ENCODE measurements around the gene CAPN15. TPM values are rescaled to one million over a fixed set of nuclear protein-coding genes. Genes with fewer than 3 reads are reported as not detected.
A peak's percentile ranks its signal among the peaks of the same experiment; 100 is the strongest.

The CAPN15 gene
- total RNA-seq, 4 donors from 2014 or later: 21.8 to 42.7 (median 29.2) TPM

DNA sequence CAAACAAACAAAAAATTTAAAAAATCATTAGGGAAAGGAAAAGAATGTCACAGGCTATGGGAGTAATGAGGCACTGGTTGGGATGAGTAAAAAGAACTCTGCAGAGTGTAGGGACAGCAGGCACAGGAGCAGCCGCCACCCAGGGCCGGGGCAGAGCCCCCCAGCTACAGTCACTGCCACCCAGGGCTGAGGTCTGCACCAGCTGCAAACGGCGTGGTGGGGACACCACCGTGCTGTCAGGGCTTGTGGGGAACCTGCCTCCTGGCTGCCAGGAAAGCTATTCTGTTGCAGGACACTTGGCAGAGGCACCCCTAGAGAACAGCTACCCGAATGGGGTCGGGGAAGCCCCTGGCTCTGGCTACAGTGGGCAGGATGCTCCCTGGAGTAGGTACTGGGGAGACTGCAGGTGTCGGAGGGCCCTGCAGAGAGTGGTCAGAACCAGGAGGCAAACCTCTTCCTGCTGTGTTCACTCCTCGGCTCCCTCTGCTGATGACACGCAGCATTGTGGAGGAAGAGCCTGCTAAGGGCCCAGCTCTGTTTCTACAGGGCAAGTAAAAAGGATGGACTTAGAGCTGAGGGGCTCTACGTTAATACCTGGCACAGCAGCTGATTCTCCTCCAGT lies 32.3 kb upstream of the CAPN15 start:
- no peak overlapping the region for H3K4me3 ChIP-seq
- no peaks in the 10 kb centered on the region for H3K4me1 ChIP-seq
- TF ChIP-seq POLR2AphosphoS5 (IDR thresholded peaks at IDR 0.05): no peak
- TF ChIP-seq, protein P1, sequence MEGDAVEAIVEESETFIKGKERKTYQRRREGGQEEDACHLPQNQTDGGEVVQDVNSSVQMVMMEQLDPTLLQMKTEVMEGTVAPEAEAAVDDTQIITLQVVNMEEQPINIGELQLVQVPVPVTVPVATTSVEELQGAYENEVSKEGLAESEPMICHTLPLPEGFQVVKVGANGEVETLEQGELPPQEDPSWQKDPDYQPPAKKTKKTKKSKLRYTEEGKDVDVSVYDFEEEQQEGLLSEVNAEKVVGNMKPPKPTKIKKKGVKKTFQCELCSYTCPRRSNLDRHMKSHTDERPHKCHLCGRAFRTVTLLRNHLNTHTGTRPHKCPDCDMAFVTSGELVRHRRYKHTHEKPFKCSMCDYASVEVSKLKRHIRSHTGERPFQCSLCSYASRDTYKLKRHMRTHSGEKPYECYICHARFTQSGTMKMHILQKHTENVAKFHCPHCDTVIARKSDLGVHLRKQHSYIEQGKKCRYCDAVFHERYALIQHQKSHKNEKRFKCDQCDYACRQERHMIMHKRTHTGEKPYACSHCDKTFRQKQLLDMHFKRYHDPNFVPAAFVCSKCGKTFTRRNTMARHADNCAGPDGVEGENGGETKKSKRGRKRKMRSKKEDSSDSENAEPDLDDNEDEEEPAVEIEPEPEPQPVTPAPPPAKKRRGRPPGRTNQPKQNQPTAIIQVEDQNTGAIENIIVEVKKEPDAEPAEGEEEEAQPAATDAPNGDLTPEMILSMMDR (IDR thresholded peaks at IDR 0.05): peak in 1 of 4 experiments; percentile 35
- no peak for TF ChIP-seq POLR2A (IDR thresholded peaks at IDR 0.05)
- no peak for ATAC-seq
- 72 to 73% methylated on average over 3 to 7 of the region's 11 CpGs for WGBS, 2 donors (ENCODE audit: low coverage in 1 of 2)
- peaks cover 0 to 67% of the 10 kb centered on the region in 2 donors for H3K36me3 ChIP-seq
- no peak overlapping the region for H3K27ac ChIP-seq
- no peaks in the 10 kb centered on the region for H3K9me3 ChIP-seq
- H3K27me3 ChIP-seq: no peaks in the 10 kb centered on the region

DNA sequence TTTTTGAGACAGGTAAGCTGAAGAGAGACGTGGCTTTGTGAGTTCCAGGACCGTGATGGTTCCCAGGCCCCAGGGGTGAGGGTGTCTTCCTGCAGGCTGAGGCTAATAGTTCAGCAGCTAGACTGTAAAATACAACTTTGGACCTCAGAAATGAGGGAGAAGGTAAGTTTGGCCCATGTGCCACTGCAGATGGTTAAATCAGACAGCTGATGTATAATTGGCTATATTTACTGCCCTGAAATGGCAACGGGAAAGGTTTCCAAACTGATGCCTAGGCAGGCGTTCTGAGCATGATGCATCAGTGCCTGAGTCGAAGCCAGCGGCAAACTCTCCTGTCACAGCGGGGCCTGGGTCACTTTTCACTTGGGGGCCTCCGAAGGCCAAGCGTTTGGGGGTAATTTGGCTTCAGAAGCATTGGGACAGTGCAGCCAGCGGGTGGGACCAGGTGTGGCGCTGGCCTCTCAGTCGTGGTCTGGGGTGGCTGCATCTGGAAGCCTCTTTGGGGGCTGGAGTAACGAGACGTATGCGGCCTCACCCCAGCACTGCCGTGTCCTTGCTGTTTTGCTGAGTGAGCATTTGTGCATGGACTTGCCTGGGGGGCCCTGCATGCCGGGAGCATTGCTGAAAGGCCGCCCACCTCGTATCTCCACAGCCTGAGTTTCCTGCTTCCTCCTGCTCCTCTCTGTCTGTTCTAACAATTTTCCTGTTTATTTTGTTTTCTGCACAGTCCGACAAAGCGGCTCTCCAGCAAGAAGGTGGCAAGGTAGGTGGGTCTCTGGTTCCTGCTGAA lies 31.2 kb upstream of the CAPN15 start:
- Histone ChIP-seq H3K4me3 (no peak overlapping the region), H3K27me3 (no peaks in the 10 kb centered on the region), H3K4me1 (no peaks in the 10 kb centered on the region), H3K9me3 (no peaks in the 10 kb centered on the region), H3K36me3 (peaks cover 0 to 56% of the 10 kb centered on the region in 2 donors), H3K27ac (no peak overlapping the region)
- no peak for ATAC-seq
- no peak for TF ChIP-seq POLR2AphosphoS5 (IDR thresholded peaks at IDR 0.05)
- no peak for TF ChIP-seq POLR2A (IDR thresholded peaks at IDR 0.05)
- TF ChIP-seq EP300 (IDR thresholded peaks at IDR 0.05): no peak
- TF ChIP-seq, protein P1 (IDR thresholded peaks at IDR 0.05): no peak
- WGBS, 2 donors (ENCODE audit: low coverage in 1 of 2): 87 to 96% methylated on average over 7 to 8 of the region's 21 CpGs

DNA sequence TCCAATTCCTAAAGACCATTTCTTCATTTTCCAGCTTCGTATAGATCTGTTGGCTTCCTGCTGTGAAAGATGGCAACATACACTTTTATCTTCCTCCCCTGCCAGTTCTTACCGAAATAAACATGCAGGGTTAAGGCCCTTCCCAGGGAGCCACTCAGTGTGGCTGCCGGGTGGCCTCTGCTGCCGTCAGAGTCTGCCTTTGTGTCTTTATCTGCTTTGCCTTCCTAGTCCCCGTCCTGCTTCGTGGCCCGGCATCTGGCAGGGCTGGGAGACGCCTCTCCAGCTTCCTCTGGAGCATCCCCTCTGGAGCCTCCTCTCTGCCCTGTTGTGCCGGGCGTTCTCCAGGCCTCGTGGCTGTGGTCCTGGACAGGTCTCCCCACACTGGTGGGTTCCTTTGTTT lies 30.3 kb upstream of the CAPN15 start:
- Histone ChIP-seq H3K4me3 (no peak overlapping the region), H3K27me3 (no peaks in the 10 kb centered on the region), H3K4me1 (no peaks in the 10 kb centered on the region), H3K27ac (no peak overlapping the region), H3K36me3 (peaks cover 0 to 51% of the 10 kb centered on the region in 2 donors), H3K9me3 (no peaks in the 10 kb centered on the region)
- TF ChIP-seq, protein P1 (IDR thresholded peaks at IDR 0.05): no peak
- TF ChIP-seq EP300 (IDR thresholded peaks at IDR 0.05) (no peak), POLR2A (IDR thresholded peaks at IDR 0.05) (no peak), POLR2AphosphoS5 (IDR thresholded peaks at IDR 0.05) (no peak)
- ATAC-seq: no peak
- 38 to 69% methylated on average over 1 to 6 of the region's 11 CpGs for WGBS, 2 donors (ENCODE audit: low coverage in 1 of 2)

DNA sequence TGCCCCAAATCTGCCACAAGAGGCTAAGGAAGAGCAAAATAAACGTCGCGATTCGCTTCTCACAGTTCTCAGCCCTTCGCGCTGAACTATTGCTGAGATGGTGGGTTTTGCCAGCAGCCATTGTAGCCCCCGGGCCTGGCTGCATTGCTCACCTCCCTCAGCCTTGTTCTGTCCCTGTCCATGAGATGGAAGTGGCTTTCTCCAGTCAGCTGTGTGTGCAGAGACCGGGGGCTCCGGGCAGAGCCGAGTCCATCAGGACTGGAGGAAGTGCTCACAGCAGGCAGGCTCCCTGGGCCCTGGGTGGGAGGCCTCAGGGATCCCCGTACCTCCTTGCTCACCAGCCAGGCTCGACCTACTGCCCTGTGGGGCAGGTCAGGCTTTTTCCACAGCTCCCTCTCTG lies 27.6 kb upstream of the CAPN15 start:
- H3K36me3 ChIP-seq: peaks cover 0 to 54% of the 10 kb centered on the region in 2 donors
- H3K4me3 ChIP-seq: no peak overlapping the region
- no peaks in the 10 kb centered on the region for H3K27me3 ChIP-seq
- no peaks in the 10 kb centered on the region for H3K9me3 ChIP-seq
- no peaks in the 10 kb centered on the region for H3K4me1 ChIP-seq
- no peak for ATAC-seq
- TF ChIP-seq, protein P1 (IDR thresholded peaks at IDR 0.05): no peak
- no peak for TF ChIP-seq EP300 (IDR thresholded peaks at IDR 0.05)
- TF ChIP-seq POLR2A (IDR thresholded peaks at IDR 0.05): no peak
- TF ChIP-seq POLR2AphosphoS5 (IDR thresholded peaks at IDR 0.05): no peak
- H3K27ac ChIP-seq: no peak overlapping the region
- 68 to 79% methylated on average over 3 to 6 of the region's 12 CpGs for WGBS, 2 donors (ENCODE audit: low coverage in 1 of 2)

DNA sequence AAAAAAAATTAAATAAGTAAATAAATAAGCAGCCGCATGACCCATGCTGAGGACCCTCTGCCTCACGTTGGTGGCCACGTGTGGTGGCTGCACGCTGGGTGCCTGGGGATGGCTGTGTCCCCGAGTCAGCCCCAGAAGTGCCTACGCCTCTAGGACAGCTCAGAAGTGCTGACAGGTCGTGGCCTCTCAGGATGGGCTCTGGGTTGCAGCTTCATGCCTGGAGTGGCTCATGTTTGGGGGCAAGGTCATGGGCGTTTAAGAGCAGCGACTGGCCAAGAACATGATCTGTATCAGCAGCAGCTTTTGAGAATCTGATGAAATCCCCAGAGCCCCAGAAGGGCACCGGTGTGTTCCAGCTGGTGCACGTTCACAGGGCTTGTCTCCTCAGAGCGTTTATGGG lies 26.8 kb upstream of the CAPN15 start:
- ATAC-seq: no peak
- no peaks in the 10 kb centered on the region for H3K4me1 ChIP-seq
- H3K36me3 ChIP-seq: peaks cover 0 to 62% of the 10 kb centered on the region in 2 donors
- H3K27me3 ChIP-seq: no peaks in the 10 kb centered on the region
- WGBS, 2 donors (ENCODE audit: low coverage in 1 of 2): 66 to 76% methylated on average over 6 to 9 of the region's 12 CpGs
- no peaks in the 10 kb centered on the region for H3K9me3 ChIP-seq
- no peak overlapping the region for H3K4me3 ChIP-seq
- TF ChIP-seq POLR2A (IDR thresholded peaks at IDR 0.05) (no peak), EP300 (IDR thresholded peaks at IDR 0.05) (no peak), POLR2AphosphoS5 (IDR thresholded peaks at IDR 0.05) (no peak)
- TF ChIP-seq, protein P1 (IDR thresholded peaks at IDR 0.05): no peak
- H3K27ac ChIP-seq: no peak overlapping the region

All from gastroesophageal sphincter (tissue), 4 donors.